OCI-LY1 (cell line): ENCODE results near the gene CDRT15.

Experiments
- H2AFZ ChIP-seq: fragments of 200-600 bp; sonication (generic), shearing (Covaris generic); 2 replicates; pipeline ENCODE4 v1.6.0; 2014; ENCODE audit warnings: antibody characterized with exemption, mild to moderate bottlenecking, low read length
- H3F3A ChIP-seq: fragments of 200-600 bp; sonication (generic), shearing (Covaris generic); 2 replicates; pipeline ENCODE4 v1.6.0; 2014; ENCODE audit warnings: mild to moderate bottlenecking, antibody characterized with exemption, low read length, moderate library complexity; ENCODE audit not compliant: insufficient read depth
- H3K27ac ChIP-seq: fragments of 200-600 bp; sonication (generic); 2 replicates; pipeline ENCODE4 v1.5.1; 2014; ENCODE audit warnings: low read length, mixed run types, mild to moderate bottlenecking, low read depth; ENCODE audit not compliant: poor library complexity, severe bottlenecking
- H3K27me3 ChIP-seq: fragments of 200-600 bp; sonication (generic); 2 replicates; pipeline ENCODE4 v1.6.0; 2014; ENCODE audit warnings: antibody characterized with exemption, mild to moderate bottlenecking, low read length, moderate library complexity; ENCODE audit not compliant: insufficient read depth
- H3K36me3 ChIP-seq: fragments of 200-600 bp; sonication (generic); 2 replicates; pipeline ENCODE4 v1.6.1; 2014; ENCODE audit warnings: mild to moderate bottlenecking, antibody characterized with exemption, low read length, moderate library complexity, mixed read lengths; ENCODE audit not compliant: insufficient read depth
- H3K4me1 ChIP-seq: fragments of 200-600 bp; sonication (generic); 2 replicates; pipeline ENCODE4 v1.5.1; 2014; ENCODE audit warnings: mild to moderate bottlenecking, low read length, moderate library complexity; ENCODE audit not compliant: insufficient read depth, severe bottlenecking
- H3K4me2 ChIP-seq: fragments of 200-600 bp; sonication (generic), shearing (Covaris generic); 2 replicates; pipeline ENCODE4 v1.6.1; 2014; ENCODE audit warnings: low read length
- H3K4me3 ChIP-seq: fragments of 200-600 bp; sonication (generic); 2 replicates; pipeline ENCODE4 v1.5.1; 2014; ENCODE audit warnings: low read length, low read depth, mild to moderate bottlenecking, mixed read lengths; ENCODE audit not compliant: poor library complexity, severe bottlenecking
- H3K79me2 ChIP-seq: fragments of 200-600 bp; shearing (Covaris generic); 2 replicates; pipeline ENCODE4 v1.6.1; 2016; ENCODE audit warnings: mixed run types, low read length, mixed read lengths; ENCODE audit not compliant: insufficient read depth
- H3K9ac ChIP-seq: fragments of 200-600 bp; sonication (generic), shearing (Covaris generic); 2 replicates; pipeline ENCODE4 v1.6.1; 2014; ENCODE audit warnings: mild to moderate bottlenecking, low read length, mixed read lengths
- H3K9me2 ChIP-seq: fragments of 200-600 bp; sonication (generic), shearing (Covaris generic); 2 replicates; pipeline ENCODE4 v1.6.1; 2014; ENCODE audit warnings: low read depth, mild to moderate bottlenecking, low read length, mixed read lengths
- H3K9me3 ChIP-seq: fragments of 200-600 bp; shearing (Covaris generic); 2 replicates; pipeline ENCODE4 v1.6.1; 2014; ENCODE audit warnings: low read length, mixed read lengths
- H4K20me1 ChIP-seq: fragments of 200-600 bp; sonication (generic), shearing (Covaris generic); 2 replicates; pipeline ENCODE4 v1.6.0; 2016; ENCODE audit warnings: mild to moderate bottlenecking, low read length; ENCODE audit not compliant: insufficient read depth
- CTCF ChIP-seq: fragments of 200-600 bp; sonication (generic), shearing (Covaris generic); IDR thresholded peaks from 2 replicates; pipeline ENCODE4 v1.5.1; 2017; ENCODE audit warnings: mild to moderate bottlenecking, antibody characterized with exemption, low read length, moderate library complexity, mixed read lengths
- EZH2 ChIP-seq: fragments of 200-600 bp; sonication (generic), shearing (Covaris generic); IDR thresholded peaks from 2 replicates; pipeline ENCODE4 v1.8.0; 2017; ENCODE audit warnings: borderline replicate concordance, mixed run types, mild to moderate bottlenecking, antibody characterized with exemption, low read length, moderate library complexity, mixed read lengths

Gene CDRT15

GRCh38 chr17:14198575-14198974 is 38.1 kb downstream of the CDRT15 start:
- Histone ChIP-seq H3K36me3 (peaks cover 11% of the 10 kb centered on the region), H3K9ac (no peak overlapping the region), H3K9me3 (no peaks in the 10 kb centered on the region), H2AFZ (no peak overlapping the region), H4K20me1 (no peaks in the 10 kb centered on the region), H3K4me3 (no peak overlapping the region), H3F3A (no peaks in the 10 kb centered on the region), H3K4me2 (no peak overlapping the region), H3K79me2 (no peaks in the 10 kb centered on the region), H3K27ac (no peak overlapping the region), H3K27me3 (no peaks in the 10 kb centered on the region), H3K9me2 (no peaks in the 10 kb centered on the region), H3K4me1 (peaks cover 8% of the 10 kb centered on the region)
- TF ChIP-seq EZH2, result no peak
- TF ChIP-seq CTCF, result no peak

GRCh38 chr17:14198013-14198412 is 38.6 kb downstream of the CDRT15 start:
- no peaks in the 10 kb centered on the region for H3K9me2 ChIP-seq

GRCh38 chr17:14197586-14197985 is 39.1 kb downstream of the CDRT15 start:
- Histone ChIP-seq H4K20me1 (no peaks in the 10 kb centered on the region), H3K9ac (no peak overlapping the region), H3K9me3 (no peaks in the 10 kb centered on the region), H3K79me2 (no peaks in the 10 kb centered on the region), H3K4me1 (peaks cover 15% of the 10 kb centered on the region), H3F3A (no peaks in the 10 kb centered on the region), H3K9me2 (no peaks in the 10 kb centered on the region), H2AFZ (no peak overlapping the region), H3K36me3 (peaks cover 11% of the 10 kb centered on the region), H3K27ac (no peak overlapping the region), H3K4me3 (no peak overlapping the region), H3K27me3 (no peaks in the 10 kb centered on the region), H3K4me2 (no peak overlapping the region)
- TF ChIP-seq CTCF (no peak), EZH2 (no peak)

More at GRCh38 chr17:14198013-14198412, 38.6 kb downstream of the CDRT15 start:
- Histone ChIP-seq H3K9ac (no peak overlapping the region), H3K4me1 (peaks cover 11% of the 10 kb centered on the region), H3K4me3 (no peak overlapping the region), H2AFZ (no peak overlapping the region), H3K79me2 (no peaks in the 10 kb centered on the region), H3K36me3 (peaks cover 11% of the 10 kb centered on the region), H3K4me2 (no peak overlapping the region), H4K20me1 (no peaks in the 10 kb centered on the region), H3K9me3 (no peaks in the 10 kb centered on the region), H3F3A (no peaks in the 10 kb centered on the region), H3K27me3 (no peaks in the 10 kb centered on the region), H3K27ac (no peak overlapping the region)
- TF ChIP-seq EZH2 (no peak), CTCF (no peak)
